Esophagus muscularis mucosa (tissue), 4 donors: ENCODE results near the gene DCHS2.

ENCODE experiments used
- CTCF ChIP-seq, 3 experiments: fragments of 200-600 bp in 2 of 3; fragments of 450-650 bp in 1 of 3; sonication (generic) in 2 of 3; IDR thresholded peaks; one replicate each; pipeline ENCODE4 v1.5.1; 2017 to 2019; ENCODE audit warnings: antibody characterized with exemption in 3 of 3, mild to moderate bottlenecking in 2 of 3, moderate library complexity in 1 of 3
- EP300 ChIP-seq: sonication (generic); formaldehyde crosslinking; IDR thresholded peaks from one replicate; pipeline ENCODE4 v1.6.1; 2017; ENCODE audit warnings: antibody characterized with exemption
- POLR2A ChIP-seq: fragments of 450-650 bp; IDR thresholded peaks from one replicate; pipeline ENCODE4 v1.6.1; 2017; ENCODE audit warnings: antibody characterized with exemption, moderate library complexity, mild to moderate bottlenecking, low read depth
- POLR2AphosphoS5 ChIP-seq, 2 donors: sonication (generic); formaldehyde crosslinking; IDR thresholded peaks; one replicate each; pipeline ENCODE4 v1.6.1; 2017; ENCODE audit warnings: antibody characterized with exemption in 2 of 2

DNA sequence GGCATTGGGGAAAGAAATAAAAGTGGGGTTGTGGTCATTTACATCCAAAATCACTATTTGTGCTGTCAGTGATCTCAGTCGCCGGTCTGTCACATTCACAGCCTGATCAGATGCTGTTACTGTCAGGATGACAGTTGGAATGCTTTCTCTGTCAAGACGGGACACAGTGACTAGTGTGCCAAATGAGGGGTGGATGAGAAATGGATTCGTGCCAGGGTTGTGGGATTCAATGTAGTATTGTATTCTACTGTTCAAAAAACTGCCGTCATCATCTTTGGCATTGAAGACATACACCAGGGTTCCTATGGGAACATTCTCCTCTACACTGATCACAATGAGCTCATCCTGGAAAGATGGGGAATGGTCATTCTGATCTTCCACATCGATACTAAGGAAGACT is 171.1 kb downstream of the DCHS2 start:
- TF ChIP-seq POLR2A (no peak), CTCF (IDR thresholded peaks at IDR 0.05) (no peak), EP300 (no peak), POLR2AphosphoS5 (IDR thresholded peaks at IDR 0.05) (no peak)
